Measurements from ENCODE around the gene LRP8.

DNA sequence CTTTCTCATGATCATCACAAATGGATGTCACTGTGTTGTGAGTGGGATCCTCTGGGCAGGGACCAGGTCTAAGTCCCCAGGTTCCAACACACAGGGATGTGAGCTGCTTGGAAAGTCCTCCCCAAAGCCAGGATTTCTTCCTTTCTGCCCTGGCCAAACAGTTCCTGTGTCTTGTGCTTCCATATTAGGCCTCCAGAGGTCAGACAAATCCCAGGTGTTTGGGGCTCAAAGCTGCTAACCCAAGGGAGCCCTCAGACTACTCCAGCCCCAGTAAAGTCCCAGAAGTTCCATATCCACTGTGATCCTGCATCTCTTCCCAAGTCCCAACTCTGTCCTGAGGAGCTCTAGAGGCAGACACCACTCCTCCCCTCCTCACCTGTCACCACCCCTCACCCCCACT lies 61.8 kb downstream of the LRP8 start:
- TF ChIP-seq, protein P1, sequence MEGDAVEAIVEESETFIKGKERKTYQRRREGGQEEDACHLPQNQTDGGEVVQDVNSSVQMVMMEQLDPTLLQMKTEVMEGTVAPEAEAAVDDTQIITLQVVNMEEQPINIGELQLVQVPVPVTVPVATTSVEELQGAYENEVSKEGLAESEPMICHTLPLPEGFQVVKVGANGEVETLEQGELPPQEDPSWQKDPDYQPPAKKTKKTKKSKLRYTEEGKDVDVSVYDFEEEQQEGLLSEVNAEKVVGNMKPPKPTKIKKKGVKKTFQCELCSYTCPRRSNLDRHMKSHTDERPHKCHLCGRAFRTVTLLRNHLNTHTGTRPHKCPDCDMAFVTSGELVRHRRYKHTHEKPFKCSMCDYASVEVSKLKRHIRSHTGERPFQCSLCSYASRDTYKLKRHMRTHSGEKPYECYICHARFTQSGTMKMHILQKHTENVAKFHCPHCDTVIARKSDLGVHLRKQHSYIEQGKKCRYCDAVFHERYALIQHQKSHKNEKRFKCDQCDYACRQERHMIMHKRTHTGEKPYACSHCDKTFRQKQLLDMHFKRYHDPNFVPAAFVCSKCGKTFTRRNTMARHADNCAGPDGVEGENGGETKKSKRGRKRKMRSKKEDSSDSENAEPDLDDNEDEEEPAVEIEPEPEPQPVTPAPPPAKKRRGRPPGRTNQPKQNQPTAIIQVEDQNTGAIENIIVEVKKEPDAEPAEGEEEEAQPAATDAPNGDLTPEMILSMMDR (conservative IDR thresholded peaks at IDR 0.05): no peak; the same call in 1 of the 2 replicates
- no peak for TF ChIP-seq ZFX (IDR thresholded peaks at IDR 0.05)
